RKO (cell line): ENCODE data around the gene RXFP1.

Experiments
- DNase-seq: peaks from one replicate; pipeline ENCODE4 v3.0.0-alpha.2; 2016; ENCODE audit warnings: low spot score

RXFP1 gene

DNA sequence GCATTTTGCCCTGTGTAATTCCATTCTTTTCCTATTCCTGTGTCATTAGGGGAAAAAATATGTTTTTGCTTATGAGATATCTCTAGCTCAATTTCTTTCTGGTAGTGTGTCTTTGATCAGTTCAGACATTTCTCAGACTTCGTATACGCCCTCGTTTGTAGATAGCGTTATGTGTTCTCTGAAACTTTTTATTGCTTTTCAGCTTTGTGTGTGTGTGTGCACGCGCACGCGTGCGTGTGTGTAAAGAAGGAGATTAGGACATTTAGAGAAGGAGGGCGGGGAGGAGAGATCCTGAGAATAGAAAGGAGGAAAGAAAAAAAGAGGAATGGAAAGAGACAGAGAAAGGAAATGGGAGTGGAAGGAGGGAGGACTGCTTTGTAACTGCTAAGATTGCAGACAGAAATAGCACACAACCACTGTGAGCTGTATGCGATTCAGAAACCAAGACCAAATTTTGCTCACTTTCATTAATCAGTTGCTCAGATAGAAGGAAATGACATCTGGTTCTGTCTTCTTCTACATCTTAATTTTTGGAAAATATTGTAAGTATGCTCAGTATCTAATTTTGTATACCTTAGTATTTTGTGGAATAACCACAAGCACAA, at the start of gene RXFP1:
Gene RXFP1 (plus strand): TSS at position 399 of the 605 bp plus-strand sequence. CDS start 95 bp downstream, at position 494.
- no peak for DNase-seq

DNA sequence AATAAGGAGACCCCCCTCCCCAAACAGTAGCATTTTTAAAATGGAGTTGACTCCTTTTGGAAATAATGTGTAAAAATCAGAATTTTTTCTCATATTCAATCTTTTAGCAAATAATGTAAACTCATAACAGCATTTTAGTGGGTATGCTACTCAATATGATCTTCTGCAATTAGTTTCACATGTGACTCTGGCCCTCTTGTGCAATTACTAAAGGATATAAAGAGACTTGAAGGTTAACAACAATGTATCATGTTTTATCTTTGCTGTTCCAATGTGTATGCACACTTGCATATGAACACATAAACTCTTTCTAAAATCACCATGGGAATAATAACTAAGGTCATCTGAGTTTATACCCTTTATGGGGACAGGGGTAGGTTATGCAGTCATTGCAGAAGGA, 39.9 kb upstream of the RXFP1 start:
- DNase-seq, result no peak

DNA sequence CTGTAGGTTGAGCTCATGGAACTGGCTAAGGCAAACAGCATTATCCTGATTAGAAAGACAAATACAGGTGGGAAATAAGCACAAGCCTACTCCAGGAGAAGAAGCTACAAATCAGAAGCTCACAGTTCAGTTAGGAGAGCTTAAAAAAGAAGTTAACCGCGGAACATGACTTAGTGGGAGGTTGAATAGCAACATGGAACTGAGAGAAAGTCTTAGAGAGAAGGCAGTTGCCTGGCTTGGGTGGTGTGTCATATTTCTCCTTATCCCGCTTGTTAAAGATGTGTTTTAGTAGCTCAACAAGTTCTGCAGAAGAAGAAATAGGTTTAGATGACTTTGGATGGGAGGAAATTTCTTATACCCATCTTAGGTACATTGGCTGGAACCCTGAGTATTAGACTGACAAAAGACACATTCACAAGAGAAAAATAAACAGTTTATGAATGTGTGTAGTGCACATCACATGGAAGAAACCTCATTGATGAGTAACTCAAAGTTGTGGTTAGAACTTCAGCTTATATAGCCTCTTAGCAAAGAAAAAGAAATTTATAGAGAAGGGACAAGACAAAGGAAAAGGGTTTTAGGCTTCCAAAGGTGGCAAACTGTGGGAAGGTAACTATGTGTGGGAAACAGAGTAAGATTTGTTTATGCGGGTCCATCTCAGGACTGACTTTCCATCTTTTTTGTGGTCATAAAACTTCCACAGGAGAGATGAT, 37.4 kb upstream of the RXFP1 start:
- no peak for DNase-seq

DNA sequence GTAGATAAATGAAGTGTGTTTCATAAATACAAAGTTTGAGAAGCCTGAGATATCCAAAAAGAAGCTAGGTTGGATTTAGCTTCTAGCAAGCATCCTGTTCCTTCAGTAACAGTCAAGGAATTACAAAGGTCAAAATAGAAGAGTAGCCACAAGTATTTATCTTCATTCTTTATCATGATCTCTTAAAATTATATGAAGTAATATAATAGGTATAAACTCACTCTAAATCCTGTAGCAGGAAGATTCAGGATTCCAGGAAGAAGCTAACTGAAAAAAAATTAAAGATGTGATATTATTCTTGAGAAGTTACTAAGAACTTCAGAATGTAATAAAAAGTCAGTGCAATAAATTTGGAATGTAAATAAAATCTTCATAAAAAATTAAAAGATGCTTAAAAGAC, 31.1 kb upstream of the RXFP1 start:
- no peak for DNase-seq

- no peak for DNase-seq
Measured at GRCh38 chr4:158492391-158492790, 29.3 kb upstream of the RXFP1 start.

- no peak for DNase-seq
Measured at GRCh38 chr4:158496030-158496741, 25.5 kb upstream of the RXFP1 start.

DNA sequence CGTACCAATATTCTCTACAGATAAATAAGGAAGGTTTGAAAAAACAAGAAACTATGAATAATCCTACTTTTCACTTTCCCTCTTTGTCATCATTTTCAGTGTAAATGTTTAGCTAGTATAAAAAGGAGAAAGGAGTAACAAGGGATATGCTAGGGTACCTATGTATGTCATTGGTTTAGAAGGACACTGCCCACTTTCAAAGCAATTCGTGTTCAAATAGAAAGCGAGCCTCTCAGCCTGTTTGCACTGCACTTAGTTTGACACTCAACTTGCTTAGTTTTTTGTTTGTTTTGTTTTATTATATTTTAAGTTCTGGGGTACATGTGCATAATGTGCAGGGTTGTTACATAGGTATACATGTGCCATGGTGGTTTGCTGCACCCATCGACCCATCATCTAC, 21.6 kb upstream of the RXFP1 start:
- no peak for DNase-seq

GRCh38 chr4:158513256-158513655, 8.4 kb upstream of the RXFP1 start:
- DNase-seq, result no peak

GRCh38 chr4:158519226-158519625, 2.5 kb upstream of the RXFP1 start:
- no peak for DNase-seq

GRCh38 chr4:158523990-158524535, 2.4 kb downstream of the RXFP1 start:
- no peak for DNase-seq

DNA sequence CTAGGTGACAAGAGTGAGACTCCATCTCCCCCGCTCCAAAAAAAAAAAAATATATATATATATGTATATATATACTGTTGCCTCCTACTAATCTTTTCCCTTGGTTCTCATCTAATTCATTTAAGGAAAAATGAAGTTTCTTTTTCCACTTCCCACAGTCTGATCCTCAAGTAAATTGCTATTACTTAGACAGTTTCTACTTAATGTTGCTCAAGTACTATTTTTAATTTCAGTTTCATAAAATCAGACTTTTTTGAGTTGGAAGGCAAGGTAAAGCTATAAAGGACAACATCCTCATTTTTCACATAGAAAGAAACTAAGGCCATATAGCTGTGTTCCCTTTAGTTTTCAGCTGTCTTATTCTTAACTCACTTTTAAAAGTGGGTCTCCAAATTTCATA, 5.8 kb downstream of the RXFP1 start:
- no peak for DNase-seq

DNA sequence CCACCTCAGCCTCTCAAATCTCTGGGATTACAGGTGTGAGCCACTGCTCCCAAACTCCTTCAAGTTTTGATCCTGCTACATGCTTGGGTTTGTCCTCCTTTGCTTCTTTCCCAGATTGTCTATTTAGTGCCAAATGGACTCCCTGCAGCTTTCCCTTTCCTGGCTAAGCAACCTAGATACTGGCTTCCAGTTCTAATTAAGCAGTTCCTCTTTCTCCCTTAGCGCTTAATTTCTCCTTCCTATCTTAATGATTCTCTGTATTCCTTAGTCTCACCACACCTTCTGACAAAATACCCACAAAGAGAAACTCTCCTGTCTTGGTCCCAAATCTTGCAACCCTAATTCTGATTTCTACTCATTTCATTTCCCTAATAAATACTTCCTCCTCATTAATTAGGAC, 7.8 kb downstream of the RXFP1 start:
- DNase-seq, result no peak

GRCh38 chr4:158530381-158530780, 8.7 kb downstream of the RXFP1 start:
- no peak for DNase-seq

DNA sequence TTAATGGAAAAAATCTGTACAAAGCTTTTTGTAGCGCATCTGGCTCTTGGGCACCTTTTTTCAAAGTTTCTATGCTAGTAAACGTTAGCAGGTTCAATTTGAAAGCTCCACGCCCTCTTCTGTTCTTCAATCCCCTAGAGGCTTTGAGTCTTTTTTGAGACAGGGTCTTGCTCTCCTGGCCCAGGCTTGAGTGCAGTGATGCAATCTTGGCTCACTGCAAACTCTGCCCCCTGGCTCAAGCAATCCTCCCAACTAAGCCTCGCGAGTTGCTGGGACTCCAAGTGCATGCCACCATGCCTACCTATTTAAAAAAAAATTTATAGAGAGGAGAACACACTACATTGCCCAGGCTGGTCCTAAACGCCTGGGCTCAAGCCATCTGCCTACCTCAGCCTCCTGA, 9.2 kb downstream of the RXFP1 start:
- DNase-seq, result no peak

DNA sequence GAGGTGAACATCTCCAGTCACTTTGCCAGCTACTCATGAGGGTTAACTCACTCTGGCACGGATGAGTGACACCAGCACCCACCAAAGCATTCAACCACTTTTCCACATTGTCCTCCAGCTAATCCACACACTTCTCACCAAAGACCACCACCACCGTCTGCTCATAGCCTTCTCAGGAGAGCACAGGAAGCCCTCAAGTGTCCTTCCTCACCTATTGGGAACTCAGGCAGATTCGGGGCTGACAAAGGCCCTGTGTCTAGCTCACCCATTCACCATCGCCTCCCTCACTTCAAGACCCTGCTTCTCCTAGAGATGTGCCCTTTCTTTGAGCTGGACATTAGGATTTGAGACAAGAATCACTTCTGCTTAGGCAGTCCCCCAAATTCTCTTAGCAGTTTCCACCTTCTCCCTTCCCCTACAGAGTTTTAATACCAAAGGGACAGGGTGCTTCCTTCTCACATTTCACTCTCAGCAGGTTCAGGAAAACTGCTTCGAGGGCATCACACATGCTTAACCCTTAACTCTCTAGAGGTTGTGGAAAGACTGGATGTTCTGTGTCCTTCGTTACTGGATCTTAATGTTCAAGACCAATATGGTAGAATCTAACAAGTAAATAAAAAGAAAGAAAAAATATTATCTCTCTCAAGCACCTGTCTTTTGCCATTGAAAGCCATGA, 11.0 kb downstream of the RXFP1 start:
- DNase-seq, result no peak

GRCh38 chr4:158534727-158535126, 13.0 kb downstream of the RXFP1 start:
- DNase-seq, result no peak

GRCh38 chr4:158535130-158535614, 13.5 kb downstream of the RXFP1 start:
- DNase-seq, result peak; percentile 81

DNA sequence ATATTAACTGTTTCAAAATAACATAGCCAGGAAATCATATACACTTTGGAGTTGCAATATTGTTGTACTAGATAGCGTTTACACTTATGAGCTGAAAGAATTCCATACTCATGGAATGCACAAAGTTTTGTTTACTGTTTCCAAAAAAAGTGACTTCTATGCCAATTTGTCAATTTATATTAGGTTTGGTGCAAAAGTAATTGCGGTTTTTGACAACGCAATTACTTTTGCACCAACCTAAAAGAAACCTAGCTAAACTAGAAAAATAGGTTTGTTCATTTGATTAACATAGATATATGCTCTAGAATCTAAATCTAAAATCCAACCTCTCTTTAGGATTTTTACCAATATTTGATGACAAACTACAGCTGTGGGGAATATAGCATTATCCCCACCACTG, 15.2 kb downstream of the RXFP1 start:
- DNase-seq, result no peak

- DNase-seq, result peak; percentile 1
Measured at GRCh38 chr4:158538176-158538575, 16.5 kb downstream of the RXFP1 start.

GRCh38 chr4:158538911-158539310, 17.2 kb downstream of the RXFP1 start:
- no peak for DNase-seq

- no peak for DNase-seq
Measured at GRCh38 chr4:158540125-158540907, 18.6 kb downstream of the RXFP1 start.
